Rectal smooth muscle tissue (tissue), 1 donor: ENCODE measurements around the gene POU6F2.

Experiments
- H3K27ac ChIP-seq: one replicate; pipeline ENCODE4 v1.7.0; 2013; ENCODE audit warnings: low read depth, low read length, inconsistent platforms
- H3K27me3 ChIP-seq: one replicate; pipeline ENCODE4 v1.7.0; 2013; ENCODE audit warnings: low read length; ENCODE audit not compliant: control insufficient read depth, insufficient read depth
- H3K36me3 ChIP-seq: one replicate; pipeline ENCODE4 v1.7.0; 2013; ENCODE audit warnings: low read length; ENCODE audit not compliant: control insufficient read depth, insufficient read depth
- H3K4me1 ChIP-seq: one replicate; pipeline ENCODE4 v1.7.0; 2013; ENCODE audit warnings: low read length; ENCODE audit not compliant: control insufficient read depth, insufficient read depth
- H3K4me3 ChIP-seq: one replicate; pipeline ENCODE4 v1.7.0; 2013; ENCODE audit warnings: low read length
- H3K9ac ChIP-seq: one replicate; pipeline ENCODE4 v1.7.0; 2013; ENCODE audit warnings: low read length

POU6F2 gene

DNA sequence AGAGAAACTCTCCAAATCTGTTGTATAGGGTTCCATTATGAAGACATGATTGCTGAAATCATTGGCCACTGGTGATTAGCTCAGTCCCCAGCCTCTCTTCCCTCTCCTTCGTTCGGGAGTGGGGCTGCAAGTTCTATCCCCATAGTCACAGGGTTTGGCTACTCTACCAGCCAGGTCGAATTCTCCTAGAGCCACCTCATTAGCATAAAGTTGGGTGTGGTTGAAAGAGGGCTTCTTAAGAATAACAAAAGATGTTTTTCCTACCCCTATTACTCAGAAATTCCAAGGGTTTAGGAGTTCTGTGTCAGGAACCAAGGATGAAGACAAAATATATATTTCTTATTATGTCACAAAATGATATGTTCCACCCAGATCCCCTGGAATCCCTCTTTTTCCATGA, 422.3 kb downstream of the POU6F2 start:
- H3K4me1 ChIP-seq, result no peaks in the 10 kb centered on the region
- H3K4me3 ChIP-seq, result no peak overlapping the region
- no peak overlapping the region for H3K9ac ChIP-seq
- H3K36me3 ChIP-seq, result no peaks in the 10 kb centered on the region
- H3K27me3 ChIP-seq, result no peaks in the 10 kb centered on the region
- H3K27ac ChIP-seq, result no peak overlapping the region

DNA sequence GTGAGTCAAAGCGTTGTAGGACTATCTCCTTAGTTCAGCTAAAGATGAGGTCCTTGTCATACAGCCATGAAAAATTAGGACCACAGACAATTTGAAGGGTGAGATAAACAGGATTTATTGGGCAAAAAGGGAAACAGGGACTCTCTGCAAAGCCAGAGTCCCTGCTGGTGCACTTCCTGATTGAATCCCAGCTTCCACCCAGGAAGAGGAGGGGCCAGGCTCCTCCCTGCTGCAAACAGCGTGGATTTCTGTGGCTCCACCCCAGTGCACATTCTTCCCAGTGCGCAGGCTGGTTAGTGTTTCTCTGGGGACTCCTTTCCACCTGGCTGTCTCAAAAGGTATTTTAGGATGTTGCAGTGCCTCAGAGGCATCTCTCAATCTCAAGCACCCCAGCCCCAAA, 423.1 kb downstream of the POU6F2 start:
- Histone ChIP-seq H3K36me3 (no peaks in the 10 kb centered on the region), H3K27ac (no peak overlapping the region), H3K27me3 (no peaks in the 10 kb centered on the region), H3K4me3 (no peak overlapping the region), H3K9ac (no peak overlapping the region), H3K4me1 (no peaks in the 10 kb centered on the region)

DNA sequence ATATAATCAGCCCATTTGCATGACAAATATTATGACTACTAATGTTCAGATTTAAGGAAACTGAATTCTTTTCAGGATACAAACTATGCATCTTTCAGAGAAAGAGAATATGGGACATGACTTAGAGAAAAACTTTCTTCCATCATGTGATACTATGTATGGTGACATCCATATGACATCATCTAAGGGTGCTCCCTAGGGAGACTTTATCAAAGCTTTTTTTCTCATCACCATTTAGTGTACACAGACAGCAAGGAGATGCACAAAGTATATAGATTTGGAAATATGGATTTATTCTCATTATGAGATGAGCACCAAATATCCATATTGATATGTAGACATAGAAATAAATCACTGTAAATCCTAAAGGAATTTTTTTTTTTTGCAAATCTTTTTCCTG, 424.3 kb downstream of the POU6F2 start:
- Histone ChIP-seq H3K4me1 (no peaks in the 10 kb centered on the region), H3K27me3 (peaks cover 3% of the 10 kb centered on the region), H3K4me3 (no peak overlapping the region), H3K36me3 (no peaks in the 10 kb centered on the region), H3K27ac (no peak overlapping the region), H3K9ac (no peak overlapping the region)

DNA sequence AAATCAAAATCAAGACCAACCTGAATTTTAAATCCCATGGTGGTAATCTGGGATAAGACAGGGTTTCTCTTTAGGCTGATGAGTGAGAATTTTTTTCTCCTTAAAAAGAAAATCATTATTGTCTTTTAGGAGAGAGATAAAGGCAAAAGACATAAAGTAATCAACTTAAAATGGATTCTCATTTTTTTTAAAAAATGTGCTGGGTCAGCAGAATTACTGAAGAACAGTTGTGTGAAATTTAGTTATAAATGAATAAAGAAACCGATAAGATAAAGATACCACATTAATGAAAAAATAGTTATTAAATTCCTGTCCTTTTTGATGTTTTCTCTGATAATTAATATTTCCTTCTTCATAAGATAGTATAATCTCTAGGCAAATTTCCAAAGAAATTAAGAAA, 427.2 kb downstream of the POU6F2 start:
- Histone ChIP-seq H3K27me3 (peaks cover 3% of the 10 kb centered on the region), H3K4me1 (no peaks in the 10 kb centered on the region), H3K27ac (no peak overlapping the region), H3K9ac (no peak overlapping the region), H3K4me3 (no peak overlapping the region), H3K36me3 (no peaks in the 10 kb centered on the region)

DNA sequence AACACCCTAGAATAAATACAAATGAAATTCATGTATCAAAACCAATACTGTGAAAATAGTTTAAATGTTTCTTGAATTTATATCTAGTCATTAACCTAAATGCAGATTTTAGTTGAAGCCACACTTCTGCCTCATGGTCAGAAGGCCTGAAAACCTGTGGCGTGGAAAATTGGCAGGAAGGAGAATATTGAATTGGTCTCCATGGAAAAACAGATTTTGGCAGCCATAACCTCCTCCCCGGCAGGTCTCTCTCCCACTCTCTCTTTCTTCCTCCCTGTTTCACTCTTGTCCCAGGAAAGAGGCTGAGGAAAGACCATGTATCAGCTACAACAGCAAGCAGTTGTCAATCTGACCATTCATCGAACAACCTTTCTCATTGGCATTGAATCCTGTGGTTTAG, 427.9 kb downstream of the POU6F2 start:
- Histone ChIP-seq H3K27ac (no peak overlapping the region), H3K9ac (no peak overlapping the region), H3K36me3 (no peaks in the 10 kb centered on the region), H3K27me3 (peaks cover 3% of the 10 kb centered on the region), H3K4me1 (no peaks in the 10 kb centered on the region), H3K4me3 (no peak overlapping the region)

DNA sequence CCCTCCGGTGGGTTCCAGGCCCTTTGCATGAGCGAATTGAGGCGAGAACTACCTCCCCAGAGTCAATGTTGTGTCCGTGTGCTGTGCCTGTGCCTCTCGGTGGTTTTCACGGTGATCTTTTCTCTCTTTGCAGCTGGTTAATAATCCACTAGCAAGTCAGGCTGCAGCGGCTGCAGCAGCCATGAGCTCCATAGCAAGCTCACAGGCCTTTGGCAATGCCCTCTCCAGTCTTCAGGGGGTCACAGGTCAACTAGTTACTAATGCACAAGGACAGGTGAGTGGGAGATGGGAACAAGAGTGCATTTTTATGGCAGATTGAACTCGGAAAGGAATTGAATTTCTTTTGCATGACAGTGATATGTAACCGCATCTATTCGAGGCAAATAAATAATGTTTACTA, 428.8 kb downstream of the POU6F2 start:
- Histone ChIP-seq H3K27me3 (peaks cover 3% of the 10 kb centered on the region), H3K9ac (no peak overlapping the region), H3K27ac (no peak overlapping the region), H3K4me1 (no peaks in the 10 kb centered on the region), H3K4me3 (no peak overlapping the region), H3K36me3 (no peaks in the 10 kb centered on the region)

DNA sequence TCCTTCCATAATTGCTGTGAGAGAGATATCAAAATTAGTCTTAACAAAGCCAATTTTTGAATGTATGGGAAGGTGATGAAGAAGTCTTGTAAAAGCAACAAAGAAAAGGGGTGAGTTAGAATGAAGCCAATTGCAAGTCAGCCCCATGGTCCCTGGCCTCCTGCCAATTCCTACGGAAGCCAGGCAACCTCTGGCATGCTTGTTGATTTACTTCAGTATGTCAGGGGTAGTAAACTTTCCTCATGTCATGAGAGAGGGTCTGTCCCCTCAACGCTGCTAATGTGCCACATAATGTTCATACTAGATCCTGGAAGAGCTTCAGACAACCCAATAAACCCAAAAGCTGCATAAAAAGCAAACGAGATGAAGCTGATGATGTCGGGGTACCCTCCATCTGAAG, 429.4 kb downstream of the POU6F2 start:
- Histone ChIP-seq H3K36me3 (no peaks in the 10 kb centered on the region), H3K4me3 (no peak overlapping the region), H3K9ac (no peak overlapping the region)

DNA sequence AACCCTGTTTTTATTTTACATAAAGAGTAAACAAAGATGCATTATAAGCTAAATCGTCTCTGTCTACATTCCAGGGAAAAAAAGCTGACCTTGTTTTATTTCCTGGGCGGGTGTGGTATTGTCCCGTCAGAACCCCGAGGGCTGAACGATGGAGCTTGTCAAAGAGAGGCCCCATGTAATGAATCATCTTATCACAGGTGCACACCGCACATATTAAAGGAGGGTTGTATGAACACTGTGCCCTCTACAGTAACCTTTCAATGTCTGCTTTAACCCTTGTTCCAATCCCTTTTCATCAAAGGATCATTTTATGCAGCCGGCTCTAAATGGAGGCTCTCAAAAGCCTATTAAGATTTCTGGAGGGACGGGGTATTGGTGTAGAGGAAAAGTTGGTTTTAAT, 430.0 kb downstream of the POU6F2 start:
- Histone ChIP-seq H3K4me3 (no peak overlapping the region), H3K4me1 (no peaks in the 10 kb centered on the region), H3K9ac (no peak overlapping the region), H3K27ac (no peak overlapping the region), H3K27me3 (peaks cover 3% of the 10 kb centered on the region), H3K36me3 (no peaks in the 10 kb centered on the region)

More for the DNA sequence above, 429.4 kb downstream of the POU6F2 start:
- peaks cover 3% of the 10 kb centered on the region for H3K27me3 ChIP-seq
- H3K4me1 ChIP-seq, result no peaks in the 10 kb centered on the region
- H3K27ac ChIP-seq, result no peak overlapping the region

DNA sequence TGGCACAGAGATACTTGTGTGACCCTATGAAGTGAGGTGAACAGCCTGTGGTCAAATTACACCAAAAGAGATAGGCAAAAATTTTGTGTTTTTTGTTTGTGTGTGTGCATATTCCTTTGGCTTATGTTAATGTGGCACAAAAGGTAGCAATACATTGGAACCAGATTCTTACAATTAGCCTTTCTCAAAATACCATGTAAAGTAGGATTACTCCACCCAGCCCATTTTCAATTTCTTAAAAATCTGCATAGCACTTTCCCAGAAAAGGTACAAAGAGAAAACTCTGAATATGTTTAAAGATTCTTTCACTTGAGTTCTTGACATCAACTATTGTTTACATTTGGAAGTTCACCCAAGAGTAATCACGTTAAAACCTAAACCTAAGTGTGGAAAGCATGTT, 431.2 kb downstream of the POU6F2 start:
- no peak overlapping the region for H3K4me3 ChIP-seq
- no peaks in the 10 kb centered on the region for H3K36me3 ChIP-seq
- peaks cover 3% of the 10 kb centered on the region for H3K27me3 ChIP-seq
- H3K27ac ChIP-seq, result no peak overlapping the region
- no peaks in the 10 kb centered on the region for H3K4me1 ChIP-seq
- no peak overlapping the region for H3K9ac ChIP-seq

DNA sequence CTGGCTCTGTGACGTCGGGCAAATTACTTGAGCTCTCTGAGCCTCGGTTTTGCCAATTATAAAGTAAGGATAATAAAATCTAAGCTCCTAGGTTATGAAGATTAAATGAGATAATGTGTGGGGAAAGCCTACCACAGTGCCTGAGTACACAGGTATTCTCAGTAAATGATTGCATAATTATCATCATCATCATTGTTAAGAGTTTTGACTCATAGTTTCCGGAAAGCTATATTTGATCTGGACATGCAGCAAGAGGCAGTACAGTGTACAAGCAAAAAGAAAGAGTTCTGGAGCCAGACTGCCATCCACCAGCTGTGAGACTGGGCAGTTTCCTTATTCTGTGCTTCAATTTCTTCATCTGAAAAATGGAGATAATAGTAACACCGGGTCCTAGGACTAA, 432.9 kb downstream of the POU6F2 start:
- H3K9ac ChIP-seq, result no peak overlapping the region
- H3K36me3 ChIP-seq, result no peaks in the 10 kb centered on the region
- no peaks in the 10 kb centered on the region for H3K4me1 ChIP-seq
- H3K27ac ChIP-seq, result no peak overlapping the region
- H3K27me3 ChIP-seq, result peaks cover 4% of the 10 kb centered on the region
- H3K4me3 ChIP-seq, result no peak overlapping the region

DNA sequence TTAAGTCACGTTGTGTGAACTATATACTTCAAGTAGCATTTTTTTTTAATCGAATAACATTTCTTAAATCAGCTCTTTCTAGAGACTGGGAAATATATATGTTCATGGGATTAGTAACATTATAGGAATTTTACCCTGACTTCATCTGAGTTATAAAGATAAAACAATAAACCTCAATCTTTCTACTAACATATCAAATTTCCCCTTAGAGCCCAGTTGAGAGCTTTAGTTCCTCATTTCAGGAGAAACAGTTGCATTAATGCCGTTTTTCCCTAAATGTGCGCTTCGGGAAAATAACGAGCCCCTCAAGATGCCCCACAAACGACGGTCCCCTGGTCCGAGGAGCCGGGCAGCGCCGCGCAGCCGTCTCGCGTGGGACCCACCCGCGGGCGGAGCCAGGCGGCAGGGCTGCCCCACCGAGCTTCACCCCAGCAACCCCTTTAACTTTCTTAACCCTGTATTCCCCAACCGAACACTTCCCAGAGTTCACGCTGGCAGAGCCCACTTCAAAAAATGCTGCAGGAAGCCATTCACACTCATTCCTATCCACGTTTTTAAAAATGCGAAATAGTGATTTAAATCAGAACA, 436.0 kb downstream of the POU6F2 start:
- Histone ChIP-seq H3K27me3 (peaks cover 3% of the 10 kb centered on the region), H3K9ac (no peak overlapping the region), H3K36me3 (no peaks in the 10 kb centered on the region), H3K27ac (no peak overlapping the region), H3K4me1 (no peaks in the 10 kb centered on the region), H3K4me3 (peak overlapping the region; percentile 70)

DNA sequence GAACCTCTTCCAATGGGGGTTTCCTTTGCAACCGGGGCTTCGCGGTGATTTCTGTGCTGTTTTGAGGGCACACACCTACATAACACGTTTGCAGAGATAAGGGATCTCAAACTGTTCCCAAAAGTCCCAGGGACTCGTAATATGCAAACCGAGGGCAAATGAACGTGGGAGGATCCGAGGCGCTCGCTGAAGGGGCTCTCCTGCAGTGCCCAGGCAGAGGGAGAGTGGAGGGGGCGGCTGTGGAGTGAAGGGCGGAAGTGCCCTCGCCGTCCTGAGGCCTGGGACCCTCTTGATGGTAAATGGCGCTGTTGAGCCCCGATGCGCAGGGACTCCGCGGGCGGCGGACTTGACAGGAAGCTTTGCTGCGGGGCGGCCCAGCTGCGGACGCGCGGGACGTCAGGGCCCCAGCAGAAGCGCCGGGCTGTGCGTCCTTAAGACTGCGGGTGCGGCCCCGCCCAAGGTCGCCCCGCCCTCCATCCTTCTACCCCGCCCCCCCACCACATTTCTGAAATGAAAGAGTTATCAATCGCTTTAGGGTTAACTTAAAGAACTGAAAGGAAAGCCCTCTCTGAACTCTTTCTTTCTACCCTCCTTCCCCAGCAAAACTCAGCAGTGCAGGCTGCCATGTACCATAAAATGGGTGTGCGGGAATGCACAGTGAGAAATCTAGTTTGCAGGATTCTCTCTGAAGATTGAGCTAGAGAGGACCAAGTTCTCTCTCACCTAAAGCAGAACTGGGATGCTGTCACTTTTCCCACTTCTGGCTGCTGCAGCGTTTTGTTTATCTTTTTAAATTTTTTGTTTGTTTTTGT, 436.7 kb downstream of the POU6F2 start:
- no peak overlapping the region for H3K27ac ChIP-seq

More for the DNA sequence above, 436.7 kb downstream of the POU6F2 start:
- Histone ChIP-seq H3K36me3 (no peaks in the 10 kb centered on the region), H3K27me3 (peaks cover 3% of the 10 kb centered on the region), H3K4me3 (peak overlapping the region; percentile 70), H3K4me1 (no peaks in the 10 kb centered on the region), H3K9ac (no peak overlapping the region)
